Mammary epithelial cell (primary cell): ENCODE measurements around the gene ZNHIT3.

Experiments used
- EZH2 ChIP-seq: IDR thresholded peaks from 2 replicates; pipeline ENCODE4 v1.6.1; 2012; ENCODE audit warnings: low read length, inconsistent platforms, borderline replicate concordance
- TF ChIP-seq, protein P1 (sequence below), 2 donors: IDR thresholded peaks in 1 of 2; conservative IDR thresholded peaks in 1 of 2; 2 replicates each; pipeline ENCODE4 v1.5.1; 2011 to 2012; ENCODE audit warnings: inconsistent platforms in 2 of 2, low read length in 2 of 2, mild to moderate bottlenecking in 2 of 2, control low read depth in 1 of 2, low read depth in 1 of 2; ENCODE audit not compliant: insufficient read depth in 1 of 2; ENCODE audit errors: extremely low read depth in 1 of 2

DNA sequence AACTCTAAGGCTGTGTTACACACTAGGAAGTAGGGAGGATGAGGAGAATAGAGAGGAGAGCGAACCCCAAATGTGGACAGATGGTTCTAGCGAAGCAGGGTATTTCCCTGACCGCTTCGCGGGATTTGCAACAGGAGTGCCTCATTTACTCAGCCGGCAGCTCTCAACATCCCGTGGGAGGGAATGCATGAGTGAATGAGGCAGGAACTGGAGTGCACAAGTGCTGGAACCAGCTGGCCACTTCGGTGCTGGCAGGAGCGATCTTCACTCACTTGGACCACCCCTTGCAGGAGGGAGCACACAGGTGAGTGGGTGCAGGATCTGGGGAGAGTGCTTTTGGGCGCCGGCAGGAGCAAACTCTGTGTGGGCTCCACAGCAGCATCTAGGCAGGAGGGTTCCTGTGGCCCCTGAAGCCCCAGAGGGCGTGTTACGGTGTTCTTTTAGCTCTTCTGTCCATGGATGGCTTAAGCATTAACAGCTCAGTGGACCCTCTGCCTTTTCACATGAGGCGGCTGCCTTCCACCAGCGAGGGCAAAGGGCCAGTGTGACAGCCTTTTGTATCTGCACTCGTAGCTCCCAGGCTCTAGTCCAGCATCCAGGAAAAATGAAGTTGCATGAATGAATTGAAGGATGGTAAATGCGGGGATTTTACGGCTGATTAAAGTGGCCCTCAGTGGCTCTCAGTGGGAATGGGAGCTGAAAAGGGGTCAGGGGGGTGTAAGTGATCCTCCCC is 17.4 kb upstream of the ZNHIT3 start:
- TF ChIP-seq, protein P1, sequence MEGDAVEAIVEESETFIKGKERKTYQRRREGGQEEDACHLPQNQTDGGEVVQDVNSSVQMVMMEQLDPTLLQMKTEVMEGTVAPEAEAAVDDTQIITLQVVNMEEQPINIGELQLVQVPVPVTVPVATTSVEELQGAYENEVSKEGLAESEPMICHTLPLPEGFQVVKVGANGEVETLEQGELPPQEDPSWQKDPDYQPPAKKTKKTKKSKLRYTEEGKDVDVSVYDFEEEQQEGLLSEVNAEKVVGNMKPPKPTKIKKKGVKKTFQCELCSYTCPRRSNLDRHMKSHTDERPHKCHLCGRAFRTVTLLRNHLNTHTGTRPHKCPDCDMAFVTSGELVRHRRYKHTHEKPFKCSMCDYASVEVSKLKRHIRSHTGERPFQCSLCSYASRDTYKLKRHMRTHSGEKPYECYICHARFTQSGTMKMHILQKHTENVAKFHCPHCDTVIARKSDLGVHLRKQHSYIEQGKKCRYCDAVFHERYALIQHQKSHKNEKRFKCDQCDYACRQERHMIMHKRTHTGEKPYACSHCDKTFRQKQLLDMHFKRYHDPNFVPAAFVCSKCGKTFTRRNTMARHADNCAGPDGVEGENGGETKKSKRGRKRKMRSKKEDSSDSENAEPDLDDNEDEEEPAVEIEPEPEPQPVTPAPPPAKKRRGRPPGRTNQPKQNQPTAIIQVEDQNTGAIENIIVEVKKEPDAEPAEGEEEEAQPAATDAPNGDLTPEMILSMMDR (conservative IDR thresholded peaks at IDR 0.05 in 1 of 2, IDR thresholded peaks at IDR 0.05 in 1 of 2; ENCODE audit: extremely low read depth in 1 of 2, insufficient read depth in 1 of 2, low read depth in 1 of 2, low read length in 2 of 2): no peak
- no peak for TF ChIP-seq EZH2
